Breast epithelium (tissue), 4 donors: ENCODE measurements around the gene QSER1. TPM values are rescaled to one million over a fixed set of nuclear protein-coding genes. Genes with fewer than 3 reads are reported as not detected.
A peak's percentile ranks its signal among the peaks of the same experiment; 100 is the strongest.

ENCODE experiments used
- DNase-seq, 2 donors: peaks; one replicate each; pipeline ENCODE4 v3.0.0-alpha.2; 2019; ENCODE audit warnings: low spot score in 2 of 2
- H3K27ac ChIP-seq, 2 donors: fragments of 200-600 bp; sonication (generic) in 1 of 2; one replicate each; pipeline ENCODE4 v1.5.1; 2016 to 2019; ENCODE audit warnings: mild to moderate bottlenecking in 1 of 2
- H3K27me3 ChIP-seq, 2 donors: fragments of 200-600 bp; sonication (generic) in 1 of 2; one replicate each; pipeline versions ENCODE4 v1.5.1 to v1.6.0; 2017 to 2019; ENCODE audit warnings: control low read depth in 1 of 2, mild to moderate bottlenecking in 1 of 2
- H3K36me3 ChIP-seq: fragments of 200-600 bp; one replicate; pipeline ENCODE4 v1.5.1; 2019
- H3K4me1 ChIP-seq, 2 donors: fragments of 200-600 bp; sonication (generic); one replicate each; pipeline ENCODE4 v1.5.1; 2016 to 2019; ENCODE audit warnings: control low read depth in 1 of 2
- H3K4me3 ChIP-seq, 3 donors: fragments of 200-600 bp; sonication (generic); 1 replicate in 2 of 3; 2 replicates in 1 of 3; pipeline ENCODE4 v1.5.1; 2016 to 2019; ENCODE audit warnings: mild to moderate bottlenecking in 3 of 3, moderate library complexity in 2 of 3
- H3K9me3 ChIP-seq, 2 donors: fragments of 200-600 bp; sonication (generic) in 1 of 2; one replicate each; pipeline ENCODE4 v1.5.1; 2016 to 2019; ENCODE audit warnings: control low read depth in 1 of 2
- POLR2A ChIP-seq: fragments of 450-650 bp; IDR thresholded peaks from one replicate; pipeline ENCODE4 v1.6.1; 2016; ENCODE audit warnings: antibody characterized with exemption, mild to moderate bottlenecking, moderate library complexity
- POLR2AphosphoS5 ChIP-seq, 3 donors: sonication (generic); formaldehyde crosslinking; IDR thresholded peaks; one replicate each; pipeline ENCODE4 v1.6.1; 2017; ENCODE audit warnings: antibody characterized with exemption in 3 of 3
- intact Hi-C: fragments of 100-400 bp; cut with DNase I; formaldehyde crosslinking; loops from one replicate; pipeline ENCODE4 v1.15.1; 2023; ENCODE audit warnings: low total_unique reads
- total RNA-seq, 3 donors: library from RNA; depleted of rRNA; stranded (reverse); fragments of >200 nt; gene quantifications; one replicate each; pipeline ENCODE4 v1.1.0, GENCODE V29; 2016
- TF ChIP-seq, protein P1 (sequence below), 3 donors: fragments of 450-650 bp; IDR thresholded peaks; one replicate each; pipeline ENCODE4 v1.5.1; 2016 to 2017; ENCODE audit warnings: antibody characterized with exemption in 3 of 3, mild to moderate bottlenecking in 3 of 3, moderate library complexity in 3 of 3

QSER1 gene
- total RNA-seq, 3 donors from 2014 or later, result 34.4 to 55.3 (median 40.6) TPM

GRCh38 chr11:33005175-33005574, 112.6 kb downstream of the QSER1 start:
- Histone ChIP-seq H3K9me3 (no peaks in the 10 kb centered on the region), H3K27me3 (no peaks in the 10 kb centered on the region), H3K4me3 (no peak overlapping the region), H3K4me1 (no peaks in the 10 kb centered on the region), H3K36me3 (no peaks in the 10 kb centered on the region), H3K27ac (no peak overlapping the region)
- intact Hi-C loops, result no loop called here
- DNase-seq, result no peak
- TF ChIP-seq POLR2AphosphoS5 (IDR thresholded peaks at IDR 0.05) (no peak), POLR2A (no peak)
- TF ChIP-seq, protein P1, sequence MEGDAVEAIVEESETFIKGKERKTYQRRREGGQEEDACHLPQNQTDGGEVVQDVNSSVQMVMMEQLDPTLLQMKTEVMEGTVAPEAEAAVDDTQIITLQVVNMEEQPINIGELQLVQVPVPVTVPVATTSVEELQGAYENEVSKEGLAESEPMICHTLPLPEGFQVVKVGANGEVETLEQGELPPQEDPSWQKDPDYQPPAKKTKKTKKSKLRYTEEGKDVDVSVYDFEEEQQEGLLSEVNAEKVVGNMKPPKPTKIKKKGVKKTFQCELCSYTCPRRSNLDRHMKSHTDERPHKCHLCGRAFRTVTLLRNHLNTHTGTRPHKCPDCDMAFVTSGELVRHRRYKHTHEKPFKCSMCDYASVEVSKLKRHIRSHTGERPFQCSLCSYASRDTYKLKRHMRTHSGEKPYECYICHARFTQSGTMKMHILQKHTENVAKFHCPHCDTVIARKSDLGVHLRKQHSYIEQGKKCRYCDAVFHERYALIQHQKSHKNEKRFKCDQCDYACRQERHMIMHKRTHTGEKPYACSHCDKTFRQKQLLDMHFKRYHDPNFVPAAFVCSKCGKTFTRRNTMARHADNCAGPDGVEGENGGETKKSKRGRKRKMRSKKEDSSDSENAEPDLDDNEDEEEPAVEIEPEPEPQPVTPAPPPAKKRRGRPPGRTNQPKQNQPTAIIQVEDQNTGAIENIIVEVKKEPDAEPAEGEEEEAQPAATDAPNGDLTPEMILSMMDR (IDR thresholded peaks at IDR 0.05), result no peak

- no peak overlapping the region for H3K4me3 ChIP-seq
- H3K36me3 ChIP-seq, result no peaks in the 10 kb centered on the region
- intact Hi-C loops, result no loop called here
- H3K9me3 ChIP-seq, result no peaks in the 10 kb centered on the region
- TF ChIP-seq, protein P1 (IDR thresholded peaks at IDR 0.05), result no peak
- no peak for TF ChIP-seq POLR2AphosphoS5 (IDR thresholded peaks at IDR 0.05)
- no peak for TF ChIP-seq POLR2A
- no peak for DNase-seq
- H3K27ac ChIP-seq, result no peak overlapping the region
- H3K4me1 ChIP-seq, result no peaks in the 10 kb centered on the region
- H3K27me3 ChIP-seq, result no peaks in the 10 kb centered on the region
Observed at GRCh38 chr11:33006010-33006409, 113.4 kb downstream of the QSER1 start.

GRCh38 chr11:33013755-33014154, 121.1 kb downstream of the QSER1 start:
- no peak for DNase-seq
- Histone ChIP-seq H3K9me3 (no peaks in the 10 kb centered on the region), H3K27ac (no peak overlapping the region), H3K27me3 (peaks cover 0 to 7% of the 10 kb centered on the region in 2 donors), H3K4me1 (no peaks in the 10 kb centered on the region), H3K4me3 (no peak overlapping the region), H3K36me3 (no peaks in the 10 kb centered on the region)
- TF ChIP-seq POLR2AphosphoS5 (IDR thresholded peaks at IDR 0.05), result no peak
- TF ChIP-seq, protein P1 (IDR thresholded peaks at IDR 0.05), result no peak
- TF ChIP-seq POLR2A, result no peak
- intact Hi-C loops, result no loop called here

- Histone ChIP-seq H3K4me3 (peak within 1 kb of the TSS; percentile 53 to 73 (median 62)), H3K9me3 (no peaks in the 10 kb centered on the region), H3K27me3 (peaks cover 0 to 7% of the 10 kb centered on the region in 2 donors), H3K36me3 (no peaks in the 10 kb centered on the region), H3K27ac (no peak within 1 kb of the TSS), H3K4me1 (no peaks in the 10 kb centered on the region)
- intact Hi-C loops, result no loop called here
- peak; percentile 58 to 64 for DNase-seq
- TF ChIP-seq POLR2AphosphoS5 (IDR thresholded peaks at IDR 0.05) (no peak), POLR2A (no peak)
- TF ChIP-seq, protein P1 (IDR thresholded peaks at IDR 0.05), result no peak
Observed at GRCh38 chr11:33015621-33016551, 123.3 kb downstream of the QSER1 start, which contains the start of gene DEPDC7. Gene DEPDC7 (plus strand): TSS chr11:33015878. CDS start chr11:33015956, 78 bp downstream.

- TF ChIP-seq POLR2A, result no peak
- no peak for TF ChIP-seq POLR2AphosphoS5 (IDR thresholded peaks at IDR 0.05)
- TF ChIP-seq, protein P1 (IDR thresholded peaks at IDR 0.05), result no peak
- Histone ChIP-seq H3K4me3 (peak overlapping the region; percentile 53 to 73 (median 62)), H3K27me3 (peaks cover 0 to 7% of the 10 kb centered on the region in 2 donors), H3K4me1 (no peaks in the 10 kb centered on the region), H3K36me3 (no peaks in the 10 kb centered on the region), H3K27ac (no peak overlapping the region), H3K9me3 (no peaks in the 10 kb centered on the region)
- intact Hi-C loops, result no loop called here
- no peak for DNase-seq
Observed at GRCh38 chr11:33016654-33017053, 124.0 kb downstream of the QSER1 start.
